ENCODE measurements around the gene JUP.

Gene JUP

GRCh38 chr17:41771389-41772206, 14.9 kb downstream of the JUP start:
- H3K4me3 ChIP-seq (replicated peaks; ENCODE audit: low read depth, low read length), result no peak overlapping the region
- no peak for TF ChIP-seq CTCF (IDR thresholded peaks at IDR 0.05; ENCODE audit: low read depth, low read length, missing control alignments)
- no peak for DNase-seq (ENCODE audit: extremely low read depth, low read depth)

- no peak for TF ChIP-seq CTCF (IDR thresholded peaks at IDR 0.05; ENCODE audit: low read depth, low read length, missing control alignments)
- H3K4me3 ChIP-seq (replicated peaks; ENCODE audit: low read depth, low read length), result no peak overlapping the region
- no peak for DNase-seq (ENCODE audit: extremely low read depth, low read depth)
Measured at GRCh38 chr17:41769985-41770384, 16.5 kb downstream of the JUP start.

GRCh38 chr17:41769346-41769862, 17.1 kb downstream of the JUP start:
- H3K4me3 ChIP-seq (replicated peaks; ENCODE audit: low read depth, low read length), result no peak overlapping the region
- DNase-seq (ENCODE audit: extremely low read depth, low read depth), result no peak
- no peak for TF ChIP-seq CTCF (IDR thresholded peaks at IDR 0.05; ENCODE audit: low read depth, low read length, missing control alignments)

- TF ChIP-seq CTCF (IDR thresholded peaks at IDR 0.05; ENCODE audit: low read depth, low read length, missing control alignments), result no peak
- DNase-seq (ENCODE audit: extremely low read depth, low read depth), result no peak
- no peak overlapping the region for H3K4me3 ChIP-seq (replicated peaks; ENCODE audit: low read depth, low read length)
Measured at GRCh38 chr17:41768682-41769288, 17.7 kb downstream of the JUP start.

GRCh38 chr17:41767324-41768042, 19.0 kb downstream of the JUP start:
- H3K4me3 ChIP-seq (replicated peaks; ENCODE audit: low read depth, low read length), result no peak overlapping the region
- DNase-seq (ENCODE audit: extremely low read depth, low read depth), result no peak
- TF ChIP-seq CTCF (IDR thresholded peaks at IDR 0.05; ENCODE audit: low read depth, low read length, missing control alignments), result no peak

- DNase-seq (ENCODE audit: extremely low read depth, low read depth), result no peak
- TF ChIP-seq CTCF (IDR thresholded peaks at IDR 0.05; ENCODE audit: low read depth, low read length, missing control alignments), result no peak
- H3K4me3 ChIP-seq (replicated peaks; ENCODE audit: low read depth, low read length), result no peak overlapping the region
Measured at GRCh38 chr17:41766135-41766534, 20.4 kb downstream of the JUP start.

Measured in HFF-Myc (cell line).